HepG2 (cell line): Measurements from ENCODE around the gene DAB1. TPM values are rescaled to one million over a fixed set of nuclear protein-coding genes. Genes with fewer than 3 reads are reported as not detected.

Experiments
- ATAC-seq: fragments of 200-7000 bp; cut with Tn5 transposase; 3 replicates; pipeline ENCODE4 v1.9.1; 2020; ENCODE audit warnings: mild to moderate bottlenecking, moderate library complexity
- BruUV-seq: library from RNA; stranded (reverse); fragments of 400-500 nt; replicated peaks from 2 replicates; lab custom pipeline; 2021; lab: Mats Ljungman, UMichigan
- CTCF ChIA-PET: fragments of 300-600 bp; formaldehyde crosslinking; extraction: SDS; loops from one replicate; lab custom pipeline; 2021; ENCODE audit warnings: low total read pairs, inconsistent platforms, low intra/inter-chr PET ratio; lab: Yijun Ruan, JAX
- POLR2A ChIA-PET: fragments of 350-600 bp; sonication (Branson Sonifier 250); formaldehyde crosslinking; loops from one replicate; lab custom pipeline; 2020; ENCODE audit warnings: antibody characterized with exemption, inconsistent platforms; lab: Yijun Ruan, JAX
- DNase-seq: peaks from one replicate; pipeline ENCODE4 v3.0.0-alpha.2; 2015; ENCODE audit warnings: low spot score
- FAIRE-seq: peaks from 3 replicates; lab custom pipeline; 2011; peaks lifted over from hg19 to GRCh38; lab: Jason Lieb, UNC
- H2AFZ ChIP-seq: one replicate; pipeline ENCODE4 v1.6.1; 2011; ENCODE audit warnings: low read length, inconsistent platforms
- H3K27ac ChIP-seq: fragments of 300-600 bp; 3 replicates; pipeline ENCODE4 v1.8.0; 2011; ENCODE audit warnings: mixed run types, mild to moderate bottlenecking, mixed read lengths, low read length, inconsistent platforms; ENCODE audit not compliant: insufficient read depth; ENCODE audit errors: extremely low read length
- H3K27me3 ChIP-seq, 2 experiments: fragments of 200-600 bp in 1 of 2; 2 replicates in 1 of 2; 3 replicates in 1 of 2; pipeline versions ENCODE4 v1.6.0 to v1.8.0; 2011; ENCODE audit warnings: low read length in 2 of 2, mild to moderate bottlenecking in 2 of 2, moderate library complexity in 2 of 2, inconsistent platforms in 1 of 2; ENCODE audit not compliant: insufficient read depth in 2 of 2, control insufficient read depth in 1 of 2
- H3K36me3 ChIP-seq, 2 experiments: fragments of 200-600 bp in 1 of 2; replicated peaks in 1 of 2; 2 replicates in 1 of 2; 3 replicates in 1 of 2; pipeline versions ENCODE4 v1.5.1 to v1.8.0; 2011; ENCODE audit warnings: low read length in 2 of 2, inconsistent platforms in 1 of 2; ENCODE audit not compliant: insufficient read depth in 2 of 2, control insufficient read depth in 1 of 2
- H3K4me1 ChIP-seq: 2 replicates; pipeline ENCODE4 v1.5.1; 2012; ENCODE audit warnings: low read length, inconsistent platforms; ENCODE audit not compliant: insufficient read depth
- H3K4me2 ChIP-seq: 2 replicates; pipeline ENCODE4 v1.6.0; 2011; ENCODE audit warnings: low read depth, low read length, inconsistent platforms
- H3K4me3 ChIP-seq, 3 experiments: fragments of 200-600 bp in 1 of 3; sonication (generic), shearing (Covaris generic) in 1 of 3; replicated peaks in 1 of 3; 2 replicates each; pipeline ENCODE4 v1.5.1; 2011 to 2016; ENCODE audit warnings: low read length in 3 of 3, inconsistent platforms in 2 of 3, low read depth in 2 of 3, mild to moderate bottlenecking in 2 of 3, control low read depth in 1 of 3, mixed read lengths in 1 of 3; ENCODE audit not compliant: insufficient read depth in 1 of 3
- H3K79me2 ChIP-seq: one replicate; pipeline ENCODE4 v1.6.1; 2011; ENCODE audit warnings: low read length, inconsistent platforms; ENCODE audit not compliant: insufficient read depth
- H3K9ac ChIP-seq: 2 replicates; pipeline ENCODE4 v1.6.0; 2011; ENCODE audit warnings: mild to moderate bottlenecking, low read depth, low read length, inconsistent platforms; ENCODE audit not compliant: insufficient read depth
- H3K9me3 ChIP-seq: 2 replicates; pipeline ENCODE4 v1.5.1; 2012; ENCODE audit warnings: mild to moderate bottlenecking, low read length
- H4K20me1 ChIP-seq: 2 replicates; pipeline ENCODE4 v1.6.0; 2011; ENCODE audit warnings: inconsistent platforms, mild to moderate bottlenecking, low read length, moderate library complexity; ENCODE audit not compliant: insufficient read depth
- CCDC6 ChIP-seq: sonication (generic); formaldehyde crosslinking; IDR thresholded peaks from 2 replicates; pipeline ENCODE4 v1.8.1; 2022; ENCODE audit warnings: mild to moderate bottlenecking, missing genetic modification reagents, moderate library complexity
- HMGA1 ChIP-seq: sonication (generic); formaldehyde crosslinking; conservative IDR thresholded peaks from 2 replicates; pipeline ENCODE4 v1.4.0; 2020; ENCODE audit warnings: missing genetic modification reagents
- NBN ChIP-seq: fragments of 450-650 bp; conservative IDR thresholded peaks from 2 replicates; pipeline ENCODE4 v1.6.1; 2017
- TBX3 ChIP-seq: fragments of 450-650 bp; IDR thresholded peaks from 2 replicates; pipeline ENCODE4 v1.6.1; 2017; ENCODE audit warnings: antibody characterized with exemption, mild to moderate bottlenecking, inconsistent platforms, borderline replicate concordance
- U2AF1 ChIP-seq: fragments of 200-400 bp; formaldehyde crosslinking; optimal IDR thresholded peaks from 2 replicates; pipeline ENCODE3; 2017; ENCODE audit warnings: mild to moderate bottlenecking, low read depth, low read length
- ZNF124 ChIP-seq: sonication (generic); formaldehyde crosslinking; IDR thresholded peaks from 2 replicates; pipeline ENCODE4 v1.4.0; 2020; ENCODE audit warnings: missing genetic modification reagents
- ZNF205 ChIP-seq: IDR thresholded peaks from 2 replicates; pipeline ENCODE4 v1.6.1; 2018; ENCODE audit warnings: missing biosample characterization, missing genetic modification reagents
- ZNF225 ChIP-seq: sonication (generic); formaldehyde crosslinking; IDR thresholded peaks from 2 replicates; pipeline ENCODE4 v1.4.0; 2020; ENCODE audit warnings: mild to moderate bottlenecking, missing genetic modification reagents
- ZNF607 ChIP-seq: sonication (generic); formaldehyde crosslinking; IDR thresholded peaks from 2 replicates; pipeline ENCODE4 v1.5.1; 2020; ENCODE audit warnings: missing genetic modification reagents, mild to moderate bottlenecking, borderline replicate concordance
- ZNF644 ChIP-seq: IDR thresholded peaks from 2 replicates; pipeline ENCODE4 v1.6.1; 2016; ENCODE audit warnings: low read depth
- ZNF724P ChIP-seq: sonication (generic); formaldehyde crosslinking; IDR thresholded peaks from 2 replicates; pipeline ENCODE4 v1.8.0; 2022; ENCODE audit warnings: missing genetic modification reagents, borderline replicate concordance
- WGBS: methylation state at CpG from one replicate; pipeline ENCODE4 v1.1.6; 2017; ENCODE audit warnings: low lambda C conversion rate; 5-methylcytosine and 5-hydroxymethylcytosine counted together
- in situ Hi-C: cut with HindIII; loops from 2 replicates; pipeline ENCODE4 v1.10.0; 2017; ENCODE audit warnings: low pct_unique_long_range_greater_than_20kb; ENCODE audit not compliant: extremely low pct_ligation_motif_present
- intact Hi-C: fragments of 100-400 bp; cut with micrococcal nuclease; formaldehyde crosslinking; loops from one replicate; pipeline ENCODE4 v1.10.0; 2022; ENCODE audit not compliant: unreplicated experiment
- polyA plus RNA-seq, 8 experiments: library from polyadenylated mRNA; depleted of rRNA in 3 of 8; stranded (reverse) in 7 of 8; unstranded in 1 of 8; fragments of >200 nt; fragmentation: Illumina TruSeq in 4 of 8; extraction: Trizol in 4 of 8; gene quantifications; 2 replicates each; pipeline versions ENCODE4 v1.2.1 to v1.2.3, GENCODE V29; 2011 to 2016; ENCODE audit warnings: low read depth in 4 of 8, missing spikeins in 1 of 8, mixed read lengths in 1 of 8; ENCODE audit not compliant: insufficient read depth in 1 of 8
- total RNA-seq, 5 experiments: library from RNA; depleted of rRNA; stranded (reverse); fragments of >200 nt; fragmentation: Illumina TruSeq; extraction: Trizol; gene quantifications; 2 replicates each; pipeline ENCODE4 v1.2.3, GENCODE V29; 2016; ENCODE audit warnings: low read depth in 1 of 5
- TF ChIP-seq, protein P1 (sequence below): IDR thresholded peaks from 2 replicates; pipeline ENCODE4 v1.6.1; 2016; ENCODE audit warnings: low read depth
- TF ChIP-seq, protein P2 (sequence below): sonication (generic); formaldehyde crosslinking; IDR thresholded peaks from 2 replicates; pipeline ENCODE4 v1.4.0; 2020; ENCODE audit warnings: missing genetic modification reagents, mild to moderate bottlenecking, borderline replicate concordance
- TF ChIP-seq, protein P3 (sequence below): sonication (generic); formaldehyde crosslinking; IDR thresholded peaks from 2 replicates; pipeline ENCODE4 v1.4.0; 2020; ENCODE audit warnings: missing genetic modification reagents
- TF ChIP-seq, protein P4 (sequence below): sonication (generic); formaldehyde crosslinking; IDR thresholded peaks from 2 replicates; pipeline ENCODE4 v1.4.0; 2020; ENCODE audit warnings: missing genetic modification reagents
- TF ChIP-seq, protein P5 (sequence below): sonication (generic); formaldehyde crosslinking; IDR thresholded peaks from 2 replicates; pipeline ENCODE4 v1.5.1; 2020; ENCODE audit warnings: missing genetic modification reagents, mild to moderate bottlenecking, borderline replicate concordance

The DAB1 gene
- total and polyA plus RNA-seq, 2 of the 13 experiments (the other 11 are each of a cell fraction or from before 2014, with no cell fraction given): 0.04 to 0.13 TPM

DNA sequence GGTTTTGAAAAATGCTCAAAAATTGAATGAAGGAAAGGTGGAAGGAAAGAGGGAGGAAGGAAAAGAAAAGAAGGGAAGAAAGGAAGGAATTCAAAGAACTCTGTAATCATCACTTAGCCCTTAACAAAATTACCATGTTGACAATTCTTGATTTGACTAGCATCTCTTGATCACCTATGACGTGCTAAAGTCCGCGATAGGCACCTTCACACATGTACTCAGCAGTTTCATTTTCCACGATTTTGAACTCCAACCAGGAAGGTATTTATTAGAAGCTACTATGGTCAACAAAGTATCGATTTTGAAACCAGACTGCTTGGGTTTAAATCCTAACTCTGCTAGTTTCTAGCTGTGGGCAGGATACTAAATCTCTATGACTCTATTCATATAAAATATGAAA lies 146.9 kb downstream of the DAB1 start:
- H3K9me3 ChIP-seq: no peaks in the 10 kb centered on the region
- no peaks in the 10 kb centered on the region for H3K79me2 ChIP-seq
- TF ChIP-seq ZNF225 (CRISPR knock-in tag): no peak
- TF ChIP-seq U2AF1: no peak
- TF ChIP-seq ZNF644 (CRISPR knock-in tag): no peak
- TF ChIP-seq, protein P1, sequence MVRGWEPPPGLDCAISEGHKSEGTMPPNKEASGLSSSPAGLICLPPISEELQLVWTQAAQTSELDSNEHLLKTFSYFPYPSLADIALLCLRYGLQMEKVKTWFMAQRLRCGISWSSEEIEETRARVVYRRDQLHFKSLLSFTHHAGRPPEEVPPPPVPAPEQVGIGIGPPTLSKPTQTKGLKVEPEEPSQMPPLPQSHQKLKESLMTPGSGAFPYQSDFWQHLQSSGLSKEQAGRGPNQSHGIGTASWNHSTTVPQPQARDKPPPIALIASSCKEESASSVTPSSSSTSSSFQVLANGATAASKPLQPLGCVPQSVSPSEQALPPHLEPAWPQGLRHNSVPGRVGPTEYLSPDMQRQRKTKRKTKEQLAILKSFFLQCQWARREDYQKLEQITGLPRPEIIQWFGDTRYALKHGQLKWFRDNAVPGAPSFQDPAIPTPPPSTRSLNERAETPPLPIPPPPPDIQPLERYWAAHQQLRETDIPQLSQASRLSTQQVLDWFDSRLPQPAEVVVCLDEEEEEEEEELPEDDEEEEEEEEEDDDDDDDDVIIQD: no peak
- TF ChIP-seq ZNF724P (CRISPR knock-in tag): no peak
- no peak for TF ChIP-seq ZNF124 (CRISPR knock-in tag)
- no peak for TF ChIP-seq ZNF205 (CRISPR knock-in tag)
- TF ChIP-seq TBX3: no peak
- TF ChIP-seq, protein P2, sequence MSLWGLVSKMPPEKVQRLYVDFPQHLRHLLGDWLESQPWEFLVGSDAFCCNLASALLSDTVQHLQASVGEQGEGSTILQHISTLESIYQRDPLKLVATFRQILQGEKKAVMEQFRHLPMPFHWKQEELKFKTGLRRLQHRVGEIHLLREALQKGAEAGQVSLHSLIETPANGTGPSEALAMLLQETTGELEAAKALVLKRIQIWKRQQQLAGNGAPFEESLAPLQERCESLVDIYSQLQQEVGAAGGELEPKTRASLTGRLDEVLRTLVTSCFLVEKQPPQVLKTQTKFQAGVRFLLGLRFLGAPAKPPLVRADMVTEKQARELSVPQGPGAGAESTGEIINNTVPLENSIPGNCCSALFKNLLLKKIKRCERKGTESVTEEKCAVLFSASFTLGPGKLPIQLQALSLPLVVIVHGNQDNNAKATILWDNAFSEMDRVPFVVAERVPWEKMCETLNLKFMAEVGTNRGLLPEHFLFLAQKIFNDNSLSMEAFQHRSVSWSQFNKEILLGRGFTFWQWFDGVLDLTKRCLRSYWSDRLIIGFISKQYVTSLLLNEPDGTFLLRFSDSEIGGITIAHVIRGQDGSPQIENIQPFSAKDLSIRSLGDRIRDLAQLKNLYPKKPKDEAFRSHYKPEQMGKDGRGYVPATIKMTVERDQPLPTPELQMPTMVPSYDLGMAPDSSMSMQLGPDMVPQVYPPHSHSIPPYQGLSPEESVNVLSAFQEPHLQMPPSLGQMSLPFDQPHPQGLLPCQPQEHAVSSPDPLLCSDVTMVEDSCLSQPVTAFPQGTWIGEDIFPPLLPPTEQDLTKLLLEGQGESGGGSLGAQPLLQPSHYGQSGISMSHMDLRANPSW: no peak
- TF ChIP-seq ZNF607 (CRISPR knock-in tag): no peak
- TF ChIP-seq CCDC6: no peak
- no peak for TF ChIP-seq HMGA1 (CRISPR knock-in tag)
- TF ChIP-seq NBN: no peak
- TF ChIP-seq, protein P3, sequence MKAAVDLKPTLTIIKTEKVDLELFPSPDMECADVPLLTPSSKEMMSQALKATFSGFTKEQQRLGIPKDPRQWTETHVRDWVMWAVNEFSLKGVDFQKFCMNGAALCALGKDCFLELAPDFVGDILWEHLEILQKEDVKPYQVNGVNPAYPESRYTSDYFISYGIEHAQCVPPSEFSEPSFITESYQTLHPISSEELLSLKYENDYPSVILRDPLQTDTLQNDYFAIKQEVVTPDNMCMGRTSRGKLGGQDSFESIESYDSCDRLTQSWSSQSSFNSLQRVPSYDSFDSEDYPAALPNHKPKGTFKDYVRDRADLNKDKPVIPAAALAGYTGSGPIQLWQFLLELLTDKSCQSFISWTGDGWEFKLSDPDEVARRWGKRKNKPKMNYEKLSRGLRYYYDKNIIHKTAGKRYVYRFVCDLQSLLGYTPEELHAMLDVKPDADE (CRISPR knock-in tag): no peak
- TF ChIP-seq, protein P4, sequence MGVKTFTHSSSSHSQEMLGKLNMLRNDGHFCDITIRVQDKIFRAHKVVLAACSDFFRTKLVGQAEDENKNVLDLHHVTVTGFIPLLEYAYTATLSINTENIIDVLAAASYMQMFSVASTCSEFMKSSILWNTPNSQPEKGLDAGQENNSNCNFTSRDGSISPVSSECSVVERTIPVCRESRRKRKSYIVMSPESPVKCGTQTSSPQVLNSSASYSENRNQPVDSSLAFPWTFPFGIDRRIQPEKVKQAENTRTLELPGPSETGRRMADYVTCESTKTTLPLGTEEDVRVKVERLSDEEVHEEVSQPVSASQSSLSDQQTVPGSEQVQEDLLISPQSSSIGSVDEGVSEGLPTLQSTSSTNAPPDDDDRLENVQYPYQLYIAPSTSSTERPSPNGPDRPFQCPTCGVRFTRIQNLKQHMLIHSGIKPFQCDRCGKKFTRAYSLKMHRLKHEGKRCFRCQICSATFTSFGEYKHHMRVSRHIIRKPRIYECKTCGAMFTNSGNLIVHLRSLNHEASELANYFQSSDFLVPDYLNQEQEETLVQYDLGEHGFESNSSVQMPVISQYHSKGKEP (CRISPR knock-in tag): no peak
- TF ChIP-seq, protein P5, sequence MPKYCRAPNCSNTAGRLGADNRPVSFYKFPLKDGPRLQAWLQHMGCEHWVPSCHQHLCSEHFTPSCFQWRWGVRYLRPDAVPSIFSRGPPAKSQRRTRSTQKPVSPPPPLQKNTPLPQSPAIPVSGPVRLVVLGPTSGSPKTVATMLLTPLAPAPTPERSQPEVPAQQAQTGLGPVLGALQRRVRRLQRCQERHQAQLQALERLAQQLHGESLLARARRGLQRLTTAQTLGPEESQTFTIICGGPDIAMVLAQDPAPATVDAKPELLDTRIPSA (CRISPR knock-in tag): no peak
- TF ChIP-seq, all 625 proteins: peak for 0
- no peak overlapping the region for H3K9ac ChIP-seq
- 74% methylated on average over 5 of the region's 5 CpGs for WGBS
- H3K4me3 ChIP-seq: no peak overlapping the region
- no peak overlapping the region for H3K4me2 ChIP-seq
- no TSS peak for BruUV-seq
- in situ Hi-C loops (loop anchor here (25.0 kb wide), 1 partner anchor 440 kb away; no protein-coding TSS in a partner anchor), intact Hi-C loops (no loop called here)
- H4K20me1 ChIP-seq: no peaks in the 10 kb centered on the region
- ChIA-PET POLR2A (no interaction called here), CTCF (no interaction called here)
- FAIRE-seq (no peak), ATAC-seq (no peak), DNase-seq (no peak)
- no peaks in the 10 kb centered on the region for H3K36me3 ChIP-seq
- H2AFZ ChIP-seq: no peak overlapping the region
- H3K27me3 ChIP-seq: no peaks in the 10 kb centered on the region
- peaks cover 41% of the 10 kb centered on the region for H3K4me1 ChIP-seq
- no peak overlapping the region for H3K27ac ChIP-seq
